K562 (cell line): ENCODE data around the gene PDE8A. TPM values are rescaled to one million over a fixed set of nuclear protein-coding genes. Genes with fewer than 3 reads are reported as not detected.

Experiments
- ATAC-seq: fragments of 200-7000 bp; cut with Tn5 transposase; 3 replicates; pipeline ENCODE4 v1.9.1; 2020; ENCODE audit warnings: moderate library complexity
- BruUV-seq: library from RNA; stranded (reverse); fragments of 400-500 nt; replicated peaks from 2 replicates; lab custom pipeline; 2021; lab: Mats Ljungman, UMichigan
- CTCF ChIA-PET: fragments of 300-600 bp; formaldehyde crosslinking; extraction: SDS; loops from one replicate; lab custom pipeline; 2021; ENCODE audit warnings: low intra/inter-chr PET ratio; lab: Yijun Ruan, JAX
- POLR2A ChIA-PET: fragments of 300-600, 350-650 bp; sonication (Branson Sonifier 250); formaldehyde crosslinking; extraction: SDS; loops from one replicate; lab custom pipeline; 2021; ENCODE audit warnings: antibody characterized with exemption, inconsistent platforms; lab: Yijun Ruan, JAX
- DNase-seq, 4 experiments: peaks; one replicate each; pipeline versions ENCODE4 v3.0.0 to v3.0.0-alpha.2; 2011 to 2018; ENCODE audit warnings: low spot score in 3 of 4, mixed read lengths in 3 of 4; ENCODE audit errors: extremely low read depth in 1 of 4
- FAIRE-seq: peaks from 2 replicates; lab custom pipeline; 2011; peaks lifted over from hg19 to GRCh38; lab: Jason Lieb, UNC
- H2AFZ ChIP-seq: 2 replicates; pipeline ENCODE4 v1.6.0; 2011; ENCODE audit warnings: low read depth, low read length, control low read depth, inconsistent platforms
- H3K27ac ChIP-seq: fragments of 200-600 bp; 3 replicates; pipeline ENCODE4 v1.8.0; 2011; ENCODE audit warnings: low read depth, mild to moderate bottlenecking, control low read depth, inconsistent platforms, low read length, moderate library complexity, mixed read lengths; ENCODE audit errors: extremely low read depth
- H3K27me3 ChIP-seq, 2 experiments: fragments of 300-600 bp in 1 of 2; 2 replicates in 1 of 2; 3 replicates in 1 of 2; pipeline versions ENCODE4 v1.6.0 to v1.8.0; 2011; ENCODE audit warnings: inconsistent platforms in 2 of 2, low read length in 2 of 2, mild to moderate bottlenecking in 1 of 2, mixed read lengths in 1 of 2, moderate library complexity in 1 of 2; ENCODE audit not compliant: control insufficient read depth in 2 of 2, insufficient read depth in 2 of 2
- H3K36me3 ChIP-seq: fragments of 300-600 bp; 3 replicates; pipeline ENCODE4 v1.8.0; 2011; ENCODE audit warnings: mild to moderate bottlenecking, low read length, inconsistent platforms; ENCODE audit not compliant: control insufficient read depth, insufficient read depth
- H3K4me1 ChIP-seq, 2 experiments: fragments of 200-600 bp in 1 of 2; replicated peaks in 1 of 2; 2 replicates in 1 of 2; 3 replicates in 1 of 2; pipeline versions ENCODE4 v1.5.1 to v1.8.0; 2011; ENCODE audit warnings: inconsistent platforms in 2 of 2, low read length in 2 of 2, mild to moderate bottlenecking in 1 of 2, mixed read lengths in 1 of 2, moderate library complexity in 1 of 2; ENCODE audit not compliant: control insufficient read depth in 2 of 2, insufficient read depth in 2 of 2
- H3K4me2 ChIP-seq: 2 replicates; pipeline ENCODE4 v1.6.1; 2011; ENCODE audit warnings: low read length, control low read depth, inconsistent platforms, mixed read lengths; ENCODE audit not compliant: insufficient read depth
- H3K4me3 ChIP-seq: fragments of 200-600 bp; sonication (generic), shearing (Covaris generic); 2 replicates; pipeline ENCODE4 v1.5.1; 2016; ENCODE audit warnings: control low read depth, inconsistent platforms
- H3K79me2 ChIP-seq: fragments of 200-600 bp; 3 replicates; pipeline ENCODE4 v1.8.0; 2011; ENCODE audit warnings: low read length, inconsistent platforms; ENCODE audit not compliant: control insufficient read depth, insufficient read depth
- H3K9ac ChIP-seq, 2 experiments: 2 replicates each; pipeline versions ENCODE4 v1.6.0 to v1.6.1; 2011; ENCODE audit warnings: low read depth in 2 of 2, low read length in 2 of 2, control low read depth in 1 of 2, inconsistent platforms in 1 of 2, mild to moderate bottlenecking in 1 of 2, mixed read lengths in 1 of 2; ENCODE audit not compliant: insufficient read depth in 1 of 2
- H3K9me1 ChIP-seq: one replicate; pipeline ENCODE4 v1.6.0; 2011; ENCODE audit warnings: inconsistent platforms, mild to moderate bottlenecking, low read length, moderate library complexity; ENCODE audit not compliant: control insufficient read depth, insufficient read depth
- H3K9me3 ChIP-seq: replicated peaks from 2 replicates; pipeline ENCODE4 v1.5.1; 2011; ENCODE audit warnings: low read depth, low read length, inconsistent platforms; ENCODE audit not compliant: control insufficient read depth, insufficient read depth
- H4K20me1 ChIP-seq: replicated peaks from 2 replicates; pipeline ENCODE4 v1.6.1; 2011; ENCODE audit warnings: low read length, inconsistent platforms, mixed read lengths; ENCODE audit not compliant: control insufficient read depth, insufficient read depth
- SETDB1 ChIP-seq: IDR thresholded peaks from one replicate; pipeline ENCODE4 v1.6.1; 2012; ENCODE audit warnings: low read length, control low read depth, inconsistent platforms
- ZNF23 ChIP-seq: fragments of 250-450 bp; sonication (Bioruptor Pico); IDR thresholded peaks from 2 replicates; pipeline ENCODE4 v1.4.0; 2020; ENCODE audit warnings: mild to moderate bottlenecking
- WGBS: fragments of 100-300 bp; shearing (Covaris generic); methylation state at CpG from one replicate; pipeline ENCODE4 v1.1.6; 2016; ENCODE audit warnings: low coverage, mixed read lengths; ENCODE audit not compliant: insufficient coverage; ENCODE audit errors: missing lambda C conversion rate; 5-methylcytosine and 5-hydroxymethylcytosine counted together
- in situ Hi-C: fragments of 300-500 bp; cut with MboI; formaldehyde crosslinking; loops from 4 replicates; pipeline ENCODE4 v1.15.0; 2018; ENCODE audit warnings: inconsistent platforms, mixed read lengths
- intact Hi-C: fragments of 100-400 bp; cut with micrococcal nuclease; formaldehyde crosslinking; loops from 2 replicates; pipeline ENCODE4 v1.14.2; 2022
- polyA plus RNA-seq, 8 experiments: library from polyadenylated mRNA; depleted of rRNA in 4 of 8; stranded (reverse) in 5 of 8; unstranded in 3 of 8; fragments of >200 nt; fragmentation: Nextera tagmentation in 2 of 8; fragmentation: Illumina TruSeq in 1 of 8; extraction: Ambion mirVana in 2 of 8; extraction: Trizol in 1 of 8; gene quantifications; 2 replicates each; pipeline versions ENCODE4 v1.2.1 to v1.2.3, GENCODE V29; 2011 to 2014; ENCODE audit warnings: inconsistent platforms in 1 of 8, missing spikeins in 1 of 8
- total RNA-seq, 7 experiments: library from RNA; depleted of rRNA in 6 of 7; stranded (reverse); fragments of >200 nt in 6 of 7; fragmentation: Illumina TruSeq in 2 of 7; extraction: Trizol in 2 of 7; gene quantifications; 2 replicates each; pipeline versions ENCODE4 v1.2.1 to v1.2.3, GENCODE V29; 2011 to 2021; ENCODE audit warnings: low replicate concordance in 1 of 7
- TF ChIP-seq, protein P1 (sequence below): sonication (generic); IDR thresholded peaks from 2 replicates; pipeline ENCODE4 v1.6.1; 2016

The PDE8A gene
- total and polyA plus RNA-seq, 9 of the 15 experiments (the other 6 are each of a cell fraction or from before 2014, with no cell fraction given) = 5.9 to 40.3 (median 19.8) TPM

DNA sequence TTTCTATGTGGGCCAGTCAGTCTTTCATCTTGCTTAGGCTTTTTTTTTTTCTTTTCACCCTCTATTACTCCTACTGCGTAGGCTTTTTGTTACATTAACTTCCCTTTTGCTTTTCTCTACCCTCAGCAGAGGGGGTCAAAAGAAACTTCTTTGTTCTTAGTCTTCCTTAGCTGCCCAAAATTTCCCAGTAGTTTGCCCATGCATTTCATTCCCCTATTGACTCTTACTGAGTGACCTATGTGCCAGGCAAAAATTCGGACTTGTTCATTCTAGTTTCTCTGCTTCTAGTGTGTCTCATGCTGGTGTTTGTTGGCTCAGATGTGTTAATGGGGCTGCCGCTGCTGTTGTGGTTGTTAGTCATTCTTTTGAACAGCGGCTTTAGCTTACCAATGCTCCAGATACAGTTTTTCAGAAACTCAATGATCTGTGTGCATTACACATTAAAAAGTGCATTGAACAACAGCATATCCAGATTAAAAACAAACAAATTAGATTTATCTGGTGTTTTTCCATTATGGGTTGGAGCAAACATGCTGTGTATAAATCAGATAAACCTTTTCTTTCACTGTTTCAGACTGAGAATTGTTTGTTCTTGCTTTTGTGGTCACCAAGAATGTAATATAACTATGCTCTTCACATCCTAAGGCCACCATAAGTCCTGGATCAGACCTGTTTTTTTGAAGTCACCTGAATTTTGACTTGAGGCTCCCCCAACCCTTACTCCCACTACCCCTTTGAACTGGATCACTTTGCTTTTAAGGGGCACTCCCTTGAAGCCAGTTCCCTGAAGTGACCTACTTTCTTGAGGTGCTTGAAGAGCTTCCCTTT is 43.1 kb downstream of the PDE8A start:
- no TSS peak for BruUV-seq
- ChIA-PET CTCF (no interaction called here), POLR2A (interaction anchor here (0.8 to 1.2 kb wide), 3 partner anchors 10 to 23 kb away, joined by 3 to 4 read pairs (median 3); no protein-coding TSS in a partner anchor)
- WGBS = 4% methylated on average over 4 of the region's 4 CpGs
- in situ Hi-C loops (no loop called here), intact Hi-C loops (no loop called here)
- no peaks in the 10 kb centered on the region for H3K9me3 ChIP-seq
- peak overlapping the region in 1 of 2 experiments; percentile 25; a peak in 1 of 4 replicates for H3K9ac ChIP-seq
- H3K4me2 ChIP-seq = peak overlapping the region; percentile 44
- no peaks in the 10 kb centered on the region for H3K27me3 ChIP-seq
- TF ChIP-seq SETDB1 (no peak), ZNF23 (CRISPR knock-in tag) (no peak)
- TF ChIP-seq, protein P1, sequence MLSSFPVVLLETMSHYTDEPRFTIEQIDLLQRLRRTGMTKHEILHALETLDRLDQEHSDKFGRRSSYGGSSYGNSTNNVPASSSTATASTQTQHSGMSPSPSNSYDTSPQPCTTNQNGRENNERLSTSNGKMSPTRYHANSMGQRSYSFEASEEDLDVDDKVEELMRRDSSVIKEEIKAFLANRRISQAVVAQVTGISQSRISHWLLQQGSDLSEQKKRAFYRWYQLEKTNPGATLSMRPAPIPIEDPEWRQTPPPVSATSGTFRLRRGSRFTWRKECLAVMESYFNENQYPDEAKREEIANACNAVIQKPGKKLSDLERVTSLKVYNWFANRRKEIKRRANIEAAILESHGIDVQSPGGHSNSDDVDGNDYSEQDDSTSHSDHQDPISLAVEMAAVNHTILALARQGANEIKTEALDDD = peak; percentile 40; the same call in 1 of the 2 replicates
- H3K36me3 ChIP-seq = no peaks in the 10 kb centered on the region; the same call in 2 of the 3 replicates
- peaks cover 86% of the 10 kb centered on the region for H3K79me2 ChIP-seq
- peak; percentile 46 for FAIRE-seq
- no peak overlapping the region for H2AFZ ChIP-seq
- peaks cover 19% of the 10 kb centered on the region for H4K20me1 ChIP-seq
- H3K27ac ChIP-seq = peak overlapping the region; percentile 42; the same call in 2 of the 3 replicates
- H3K4me1 ChIP-seq = peaks cover 20 to 29% of the 10 kb centered on the region in 2 experiments; a peak in 4 of 5 replicates
- H3K9me1 ChIP-seq = no peaks in the 10 kb centered on the region
- peak; percentile 47 for ATAC-seq
- peak in 1 of 4 experiments; percentile 41 for DNase-seq
- no peak overlapping the region for H3K4me3 ChIP-seq
